ENCODE results near the gene DFFA. TPM values are rescaled to one million over a fixed set of nuclear protein-coding genes. Genes with fewer than 3 reads are reported as not detected.

Gene DFFA
- total and polyA plus RNA-seq, 2 donors (not counting 3 experiments of a cell fraction or from before 2014, with no cell fraction given) = 30.0 to 44.5 TPM

DNA sequence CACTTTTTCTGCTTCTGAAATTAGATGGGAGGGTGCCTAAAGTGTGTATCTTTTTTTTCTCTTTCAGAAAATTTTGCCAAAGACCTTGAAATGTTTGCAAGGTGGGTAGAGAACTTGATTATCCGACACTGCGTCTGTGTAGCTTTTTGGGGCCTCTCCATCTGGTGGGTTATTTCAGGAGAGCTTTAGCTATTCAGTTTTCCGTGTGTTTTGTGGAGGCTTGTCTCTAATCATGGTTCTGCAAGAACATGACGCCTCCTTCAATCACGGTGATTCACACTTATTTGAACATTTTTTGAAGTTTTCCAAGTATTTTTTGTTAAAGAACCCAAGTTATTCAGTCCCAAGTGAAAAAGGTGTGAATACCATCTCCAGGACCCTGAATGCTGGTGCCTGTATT is 37.7 kb downstream of the DFFA start:
- intact Hi-C loops (cut with micrococcal nuclease) (no loop called here), dilution Hi-C loops (cut with MboI; ENCODE audit: extremely low pct_ligation_motif_present, low sequenced_read_pairs) (no loop called here)
- H3K9ac ChIP-seq (replicated peaks; ENCODE audit: extremely low read depth, insufficient read depth, low read length) = no peak overlapping the region
- POLR2A ChIA-PET = no interaction called here
- FAIRE-seq (no peak), DNase-seq (ENCODE audit: low read depth, low spot score) (no peak)
- H3K4me2 ChIP-seq (ENCODE audit: insufficient read depth, low read length) = no peak overlapping the region
- H3K36me3 ChIP-seq (ENCODE audit: control insufficient read depth in 2 of 2, extremely low read depth in 1 of 2, insufficient read depth in 2 of 2, low read length in 2 of 2) = no peaks in the 10 kb centered on the region
- no peaks in the 10 kb centered on the region for H3K9me3 ChIP-seq (replicated peaks; ENCODE audit: control insufficient read depth, insufficient read depth, low read length)
- H3K9me1 ChIP-seq (replicated peaks; ENCODE audit: control insufficient read depth, extremely low read depth, insufficient read depth, low read length) = no peaks in the 10 kb centered on the region
- no TSS peak for BruUV-seq (replicated peaks)
- no peaks in the 10 kb centered on the region for H3K79me2 ChIP-seq (ENCODE audit: control insufficient read depth, insufficient read depth, low read length)
- CTCF ChIA-PET = interaction anchor here (0.6 to 1.6 kb wide), 3 partner anchors 56 to 61 kb away, joined by 3 to 4 read pairs (median 3); no protein-coding TSS in a partner anchor
- H2AFZ ChIP-seq (ENCODE audit: low read depth, low read length) = no peak overlapping the region
- TF ChIP-seq POLR2A (IDR thresholded peaks at IDR 0.05; ENCODE audit: low read depth, low read length) (no peak), MYC (IDR thresholded peaks at IDR 0.05; ENCODE audit: low read depth, low read length) (no peak), POLR2AphosphoS5 (IDR thresholded peaks at IDR 0.05; ENCODE audit: insufficient read depth, low read depth, low read length) (no peak), JUN (IDR thresholded peaks at IDR 0.05; ENCODE audit: borderline replicate concordance, insufficient read depth, insufficient read length, low read depth) (no peak), EZH2 (IDR thresholded peaks at IDR 0.05; ENCODE audit: borderline replicate concordance, low read depth, low read length, severe bottlenecking) (no peak), GATA2 (IDR thresholded peaks at IDR 0.05; ENCODE audit: insufficient read depth, insufficient read length, low read depth, low read length) (no peak)
- no peaks in the 10 kb centered on the region for H3K27me3 ChIP-seq (ENCODE audit: control insufficient read depth in 2 of 2, insufficient read depth in 2 of 2, low read length in 2 of 2)
- H3K4me1 ChIP-seq (ENCODE audit: control insufficient read depth, extremely low read depth, insufficient read depth, low read length) = peaks cover 13% of the 10 kb centered on the region
- H3K27ac ChIP-seq (ENCODE audit: insufficient read depth, low read depth, low read length) = no peak overlapping the region
- no peak overlapping the region for H3K4me3 ChIP-seq (replicated peaks in 1 of 3; ENCODE audit: insufficient read depth in 1 of 3, low read depth in 1 of 3, low read length in 3 of 3)
- H4K20me1 ChIP-seq (replicated peaks; ENCODE audit: control insufficient read depth, extremely low read depth, insufficient read depth, low read length) = no peaks in the 10 kb centered on the region

GRCh38 chr1:10433790-10434189 is 38.5 kb downstream of the DFFA start:
- Histone ChIP-seq H3K27me3 (ENCODE audit: control insufficient read depth in 2 of 2, insufficient read depth in 2 of 2, low read length in 2 of 2) (no peaks in the 10 kb centered on the region), H3K4me2 (ENCODE audit: insufficient read depth, low read length) (no peak overlapping the region), H3K36me3 (ENCODE audit: control insufficient read depth in 2 of 2, extremely low read depth in 1 of 2, insufficient read depth in 2 of 2, low read length in 2 of 2) (no peaks in the 10 kb centered on the region), H3K4me3 (replicated peaks in 1 of 3; ENCODE audit: insufficient read depth in 1 of 3, low read depth in 1 of 3, low read length in 3 of 3) (no peak overlapping the region), H3K9me3 (replicated peaks; ENCODE audit: control insufficient read depth, insufficient read depth, low read length) (no peaks in the 10 kb centered on the region), H3K4me1 (ENCODE audit: control insufficient read depth, extremely low read depth, insufficient read depth, low read length) (peaks cover 14% of the 10 kb centered on the region), H2AFZ (ENCODE audit: low read depth, low read length) (no peak overlapping the region), H4K20me1 (replicated peaks; ENCODE audit: control insufficient read depth, extremely low read depth, insufficient read depth, low read length) (no peaks in the 10 kb centered on the region), H3K9ac (replicated peaks; ENCODE audit: extremely low read depth, insufficient read depth, low read length) (no peak overlapping the region), H3K9me1 (replicated peaks; ENCODE audit: control insufficient read depth, extremely low read depth, insufficient read depth, low read length) (no peaks in the 10 kb centered on the region), H3K27ac (ENCODE audit: insufficient read depth, low read depth, low read length) (no peak overlapping the region), H3K79me2 (ENCODE audit: control insufficient read depth, insufficient read depth, low read length) (no peaks in the 10 kb centered on the region)
- no TSS peak for BruUV-seq (replicated peaks)
- dilution Hi-C loops (cut with MboI; ENCODE audit: extremely low pct_ligation_motif_present, low sequenced_read_pairs) = no loop called here
- intact Hi-C loops (cut with micrococcal nuclease) = no loop called here
- ChIA-PET CTCF (interaction anchor here (1.4 to 1.6 kb wide), 2 partner anchors 11 to 61 kb away, joined by 3 to 4 read pairs; no protein-coding TSS in a partner anchor), POLR2A (no interaction called here)
- no peak for DNase-seq (ENCODE audit: low read depth, low spot score)
- no peak for FAIRE-seq
- no peak for TF ChIP-seq EZH2 (IDR thresholded peaks at IDR 0.05; ENCODE audit: borderline replicate concordance, low read depth, low read length, severe bottlenecking)
- TF ChIP-seq POLR2AphosphoS5 (IDR thresholded peaks at IDR 0.05; ENCODE audit: insufficient read depth, low read depth, low read length) = no peak
- no peak for TF ChIP-seq JUN (IDR thresholded peaks at IDR 0.05; ENCODE audit: borderline replicate concordance, insufficient read depth, insufficient read length, low read depth)
- no peak for TF ChIP-seq MYC (IDR thresholded peaks at IDR 0.05; ENCODE audit: low read depth, low read length)
- TF ChIP-seq GATA2 (IDR thresholded peaks at IDR 0.05; ENCODE audit: insufficient read depth, insufficient read length, low read depth, low read length) = no peak
- no peak for TF ChIP-seq CTCF (IDR thresholded peaks at IDR 0.05; ENCODE audit: extremely low read depth in 1 of 2, insufficient read depth in 1 of 2, low read depth in 1 of 2, low read length in 2 of 2)
- TF ChIP-seq, protein P1, sequence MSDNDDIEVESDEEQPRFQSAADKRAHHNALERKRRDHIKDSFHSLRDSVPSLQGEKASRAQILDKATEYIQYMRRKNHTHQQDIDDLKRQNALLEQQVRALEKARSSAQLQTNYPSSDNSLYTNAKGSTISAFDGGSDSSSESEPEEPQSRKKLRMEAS (IDR thresholded peaks at IDR 0.05; ENCODE audit: insufficient read depth, insufficient read length) = no peak
- TF ChIP-seq POLR2A (IDR thresholded peaks at IDR 0.05; ENCODE audit: low read depth, low read length) = no peak
- no peak for TF ChIP-seq FOS (IDR thresholded peaks at IDR 0.05; ENCODE audit: borderline replicate concordance, insufficient read depth, low read length)
